WTC11 (cell line): Measurements from ENCODE around the gene IQSEC1. TPM values are rescaled to one million over a fixed set of nuclear protein-coding genes. Genes with fewer than 3 reads are reported as not detected.

Source experiments
- ATAC-seq: fragments of 200-7000 bp; cut with Tn5 transposase; 2 replicates; pipeline ENCODE4 v1.10.0; 2021; ENCODE audit warnings: mild to moderate bottlenecking, moderate library complexity
- CTCF ChIA-PET: fragments of 300-600 bp; sonication (Branson Sonifier 250); formaldehyde crosslinking; loops from one replicate; lab custom pipeline; 2021; ENCODE audit warnings: antibody characterized with exemption; lab: Charles Lee
- POLR2A ChIA-PET: fragments of 350-600 bp; sonication (Branson Sonifier 250); formaldehyde crosslinking; loops from one replicate; lab custom pipeline; 2021; ENCODE audit warnings: antibody characterized with exemption; lab: Charles Lee
- DNase-seq: peaks from one replicate; pipeline ENCODE4 v3.0.0; 2021; ENCODE audit warnings: low spot score
- H3K27ac Mint-ChIP-seq: 2 replicates; pipeline ENCODE4 v1.8.0; 2021; ENCODE audit warnings: mixed read lengths
- H3K27me3 Mint-ChIP-seq: 2 replicates; pipeline ENCODE4 v1.8.0; 2021; ENCODE audit warnings: low read depth, mild to moderate bottlenecking, moderate library complexity, mixed read lengths
- H3K36me3 Mint-ChIP-seq: 2 replicates; pipeline ENCODE4 v1.8.0; 2021; ENCODE audit warnings: mixed read lengths
- H3K4me1 Mint-ChIP-seq: 2 replicates; pipeline ENCODE4 v1.8.0; 2022; ENCODE audit warnings: mixed read lengths
- H3K4me3 Mint-ChIP-seq: 2 replicates; pipeline ENCODE4 v1.8.0; 2021; ENCODE audit warnings: mild to moderate bottlenecking, moderate library complexity, mixed read lengths
- H3K9me3 Mint-ChIP-seq: 2 replicates; pipeline ENCODE4 v1.8.0; 2021; ENCODE audit warnings: mixed read lengths
- ATF1 ChIP-seq: sonication (generic); formaldehyde crosslinking; IDR thresholded peaks from 2 replicates; pipeline ENCODE4 v1.8.1; 2023; ENCODE audit warnings: mild to moderate bottlenecking, moderate library complexity, missing genetic modification reagents
- ATF6 ChIP-seq: sonication (generic); formaldehyde crosslinking; IDR thresholded peaks from 2 replicates; pipeline ENCODE4 v1.8.1; 2023; ENCODE audit warnings: mild to moderate bottlenecking, missing genetic modification reagents
- E2F4 ChIP-seq: sonication (generic); formaldehyde crosslinking; IDR thresholded peaks from 2 replicates; pipeline ENCODE4 v1.8.1; 2022; ENCODE audit warnings: low read depth, mild to moderate bottlenecking, moderate library complexity, missing genetic modification reagents, borderline replicate concordance
- GRHL2 ChIP-seq: fragments of 250-450 bp; sonication (Bioruptor Pico); IDR thresholded peaks from 2 replicates; pipeline ENCODE4 v1.8.0; 2022; ENCODE audit warnings: mild to moderate bottlenecking, moderate library complexity; ENCODE audit not compliant: insufficient replicate concordance, severe bottlenecking
- KAT7 ChIP-seq: sonication (generic); formaldehyde crosslinking; IDR thresholded peaks from 2 replicates; pipeline ENCODE4 v1.8.1; 2023; ENCODE audit warnings: missing genetic modification reagents, mild to moderate bottlenecking, borderline replicate concordance
- NFE2L1 ChIP-seq: sonication (generic); formaldehyde crosslinking; IDR thresholded peaks from 2 replicates; pipeline ENCODE4 v1.8.1; 2023; ENCODE audit warnings: missing genetic modification reagents
- NFYB ChIP-seq: sonication (generic); formaldehyde crosslinking; conservative IDR thresholded peaks from 2 replicates; pipeline ENCODE4 v1.8.0; 2022; ENCODE audit warnings: low read depth, missing genetic modification reagents
- RELA ChIP-seq: sonication (generic); formaldehyde crosslinking; IDR thresholded peaks from 2 replicates; pipeline ENCODE4 v1.8.1; 2022; ENCODE audit warnings: missing genetic modification reagents, mild to moderate bottlenecking, borderline replicate concordance
- RORB ChIP-seq: fragments of 250-450 bp; sonication (Bioruptor Pico); IDR thresholded peaks from 2 replicates; pipeline ENCODE4 v1.9.0; 2021; ENCODE audit warnings: mild to moderate bottlenecking
- SMAD3 ChIP-seq: sonication (generic); formaldehyde crosslinking; IDR thresholded peaks from 2 replicates; pipeline ENCODE4 v1.8.0; 2022; ENCODE audit warnings: missing genetic modification reagents, mild to moderate bottlenecking, borderline replicate concordance
- USF2 ChIP-seq: sonication (generic); formaldehyde crosslinking; IDR thresholded peaks from 2 replicates; pipeline ENCODE4 v1.8.1; 2023; ENCODE audit warnings: mild to moderate bottlenecking, missing genetic modification reagents, moderate library complexity
- ZNF425 ChIP-seq: fragments of 250-450 bp; sonication (Bioruptor Pico); conservative IDR thresholded peaks from 2 replicates; pipeline ENCODE4 v1.9.0; 2021; ENCODE audit warnings: mild to moderate bottlenecking
- total RNA-seq: library from RNA; stranded (reverse); gene quantifications from 3 replicates; pipeline ENCODE4 v1.2.3, GENCODE V29; 2021

Gene IQSEC1
- total RNA-seq, 1 experiment from 2014 or later: 35.0 TPM

GRCh38 chr3:12979151-12979946 is 93.9 kb downstream of the IQSEC1 start:
- no peaks in the 10 kb centered on the region for H3K36me3 Mint-ChIP-seq
- POLR2A ChIA-PET: no interaction called here
- H3K4me3 Mint-ChIP-seq: no peak overlapping the region
- ATAC-seq (no peak), DNase-seq (no peak)
- H3K4me1 Mint-ChIP-seq: peaks cover 45% of the 10 kb centered on the region
- no peak overlapping the region; the same call in 1 of the 2 replicates for H3K27ac Mint-ChIP-seq
- no peak for TF ChIP-seq USF2
- TF ChIP-seq NFYB (CRISPR knock-in tag): no peak
- no peak for TF ChIP-seq NFE2L1
- TF ChIP-seq E2F4 (CRISPR knock-in tag): no peak
- TF ChIP-seq ZNF425 (CRISPR knock-in tag): no peak
- no peak for TF ChIP-seq ATF1 (CRISPR knock-in tag)
- CTCF ChIA-PET: interaction anchor here (0.9 to 2.2 kb wide), 3 partner anchors 9 to 16 kb away, joined by 4 to 5 read pairs (median 4); no protein-coding TSS in a partner anchor
- H3K9me3 Mint-ChIP-seq: no peaks in the 10 kb centered on the region
- H3K27me3 Mint-ChIP-seq: no peaks in the 10 kb centered on the region

GRCh38 chr3:12978682-12979081 is 94.5 kb downstream of the IQSEC1 start:
- ATAC-seq: no peak
- H3K4me1 Mint-ChIP-seq: peaks cover 43% of the 10 kb centered on the region
- no peak overlapping the region for H3K4me3 Mint-ChIP-seq
- H3K36me3 Mint-ChIP-seq: no peaks in the 10 kb centered on the region
- H3K27me3 Mint-ChIP-seq: no peaks in the 10 kb centered on the region
- H3K9me3 Mint-ChIP-seq: no peaks in the 10 kb centered on the region
- ChIA-PET CTCF (interaction anchor here (2.2 kb wide), 1 partner anchor 11 kb away, joined by 5 read pairs; no protein-coding TSS in a partner anchor), POLR2A (no interaction called here)
- no peak for DNase-seq
- peak overlapping the region; percentile 64; the same call in 1 of the 2 replicates for H3K27ac Mint-ChIP-seq
- TF ChIP-seq KAT7 (CRISPR knock-in tag) (no peak), ZNF425 (CRISPR knock-in tag) (no peak), RELA (CRISPR knock-in tag) (no peak), GRHL2 (CRISPR knock-in tag) (no peak), NFE2L1 (no peak), ATF6 (CRISPR knock-in tag) (no peak), SMAD3 (no peak), RORB (CRISPR knock-in tag) (no peak)
